ENCODE data around the gene P3H2.

DNA sequence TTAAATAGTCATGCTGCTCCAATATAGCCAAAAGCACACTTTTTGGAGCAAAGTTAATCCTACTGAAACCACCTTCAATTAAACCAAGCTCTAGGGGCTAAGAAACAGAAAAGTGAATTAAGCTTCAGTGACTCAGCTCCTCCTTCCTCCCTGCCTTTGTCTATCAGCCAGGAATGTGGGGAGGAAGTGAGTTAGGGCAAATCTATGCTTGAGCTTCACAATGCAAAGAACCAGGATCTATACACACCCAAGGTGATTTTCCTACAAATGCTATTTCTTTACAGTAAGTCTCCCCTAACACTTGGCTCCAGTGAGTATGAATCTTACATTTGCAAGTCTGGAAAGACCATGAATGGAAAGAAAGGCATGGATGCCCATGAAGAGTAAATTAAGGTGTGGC is 212.1 kb downstream of the P3H2 start:
- TF ChIP-seq, protein P1, sequence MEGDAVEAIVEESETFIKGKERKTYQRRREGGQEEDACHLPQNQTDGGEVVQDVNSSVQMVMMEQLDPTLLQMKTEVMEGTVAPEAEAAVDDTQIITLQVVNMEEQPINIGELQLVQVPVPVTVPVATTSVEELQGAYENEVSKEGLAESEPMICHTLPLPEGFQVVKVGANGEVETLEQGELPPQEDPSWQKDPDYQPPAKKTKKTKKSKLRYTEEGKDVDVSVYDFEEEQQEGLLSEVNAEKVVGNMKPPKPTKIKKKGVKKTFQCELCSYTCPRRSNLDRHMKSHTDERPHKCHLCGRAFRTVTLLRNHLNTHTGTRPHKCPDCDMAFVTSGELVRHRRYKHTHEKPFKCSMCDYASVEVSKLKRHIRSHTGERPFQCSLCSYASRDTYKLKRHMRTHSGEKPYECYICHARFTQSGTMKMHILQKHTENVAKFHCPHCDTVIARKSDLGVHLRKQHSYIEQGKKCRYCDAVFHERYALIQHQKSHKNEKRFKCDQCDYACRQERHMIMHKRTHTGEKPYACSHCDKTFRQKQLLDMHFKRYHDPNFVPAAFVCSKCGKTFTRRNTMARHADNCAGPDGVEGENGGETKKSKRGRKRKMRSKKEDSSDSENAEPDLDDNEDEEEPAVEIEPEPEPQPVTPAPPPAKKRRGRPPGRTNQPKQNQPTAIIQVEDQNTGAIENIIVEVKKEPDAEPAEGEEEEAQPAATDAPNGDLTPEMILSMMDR (IDR thresholded peaks at IDR 0.05) = no peak
- TF ChIP-seq, protein P2, sequence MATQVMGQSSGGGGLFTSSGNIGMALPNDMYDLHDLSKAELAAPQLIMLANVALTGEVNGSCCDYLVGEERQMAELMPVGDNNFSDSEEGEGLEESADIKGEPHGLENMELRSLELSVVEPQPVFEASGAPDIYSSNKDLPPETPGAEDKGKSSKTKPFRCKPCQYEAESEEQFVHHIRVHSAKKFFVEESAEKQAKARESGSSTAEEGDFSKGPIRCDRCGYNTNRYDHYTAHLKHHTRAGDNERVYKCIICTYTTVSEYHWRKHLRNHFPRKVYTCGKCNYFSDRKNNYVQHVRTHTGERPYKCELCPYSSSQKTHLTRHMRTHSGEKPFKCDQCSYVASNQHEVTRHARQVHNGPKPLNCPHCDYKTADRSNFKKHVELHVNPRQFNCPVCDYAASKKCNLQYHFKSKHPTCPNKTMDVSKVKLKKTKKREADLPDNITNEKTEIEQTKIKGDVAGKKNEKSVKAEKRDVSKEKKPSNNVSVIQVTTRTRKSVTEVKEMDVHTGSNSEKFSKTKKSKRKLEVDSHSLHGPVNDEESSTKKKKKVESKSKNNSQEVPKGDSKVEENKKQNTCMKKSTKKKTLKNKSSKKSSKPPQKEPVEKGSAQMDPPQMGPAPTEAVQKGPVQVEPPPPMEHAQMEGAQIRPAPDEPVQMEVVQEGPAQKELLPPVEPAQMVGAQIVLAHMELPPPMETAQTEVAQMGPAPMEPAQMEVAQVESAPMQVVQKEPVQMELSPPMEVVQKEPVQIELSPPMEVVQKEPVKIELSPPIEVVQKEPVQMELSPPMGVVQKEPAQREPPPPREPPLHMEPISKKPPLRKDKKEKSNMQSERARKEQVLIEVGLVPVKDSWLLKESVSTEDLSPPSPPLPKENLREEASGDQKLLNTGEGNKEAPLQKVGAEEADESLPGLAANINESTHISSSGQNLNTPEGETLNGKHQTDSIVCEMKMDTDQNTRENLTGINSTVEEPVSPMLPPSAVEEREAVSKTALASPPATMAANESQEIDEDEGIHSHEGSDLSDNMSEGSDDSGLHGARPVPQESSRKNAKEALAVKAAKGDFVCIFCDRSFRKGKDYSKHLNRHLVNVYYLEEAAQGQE (IDR thresholded peaks at IDR 0.05; ENCODE audit: insufficient read depth in 1 of 2, low read depth in 2 of 2, low read length in 1 of 2) = no peak
- no peak for TF ChIP-seq TCF7L2 (IDR thresholded peaks at IDR 0.05; ENCODE audit: low read depth, low read length)
- TF ChIP-seq SIN3A (IDR thresholded peaks at IDR 0.05; ENCODE audit: borderline replicate concordance, insufficient read depth, low read depth, low read length) = no peak

Measured in Panc1 (cell line).